NCI-H526 (cell line): ENCODE results near the gene CCT7.
A peak's percentile ranks its signal among the peaks of the same experiment; 100 is the strongest.

Experiments
- DNase-seq, 2 experiments: peaks; one replicate each; lab custom pipeline; 2025; lab: John Stamatoyannopoulos, UW

Gene CCT7

GRCh38 chr2:73268830-73269685, 35.0 kb downstream of the CCT7 start:
- peak; percentile 68 to 92 for DNase-seq

DNA sequence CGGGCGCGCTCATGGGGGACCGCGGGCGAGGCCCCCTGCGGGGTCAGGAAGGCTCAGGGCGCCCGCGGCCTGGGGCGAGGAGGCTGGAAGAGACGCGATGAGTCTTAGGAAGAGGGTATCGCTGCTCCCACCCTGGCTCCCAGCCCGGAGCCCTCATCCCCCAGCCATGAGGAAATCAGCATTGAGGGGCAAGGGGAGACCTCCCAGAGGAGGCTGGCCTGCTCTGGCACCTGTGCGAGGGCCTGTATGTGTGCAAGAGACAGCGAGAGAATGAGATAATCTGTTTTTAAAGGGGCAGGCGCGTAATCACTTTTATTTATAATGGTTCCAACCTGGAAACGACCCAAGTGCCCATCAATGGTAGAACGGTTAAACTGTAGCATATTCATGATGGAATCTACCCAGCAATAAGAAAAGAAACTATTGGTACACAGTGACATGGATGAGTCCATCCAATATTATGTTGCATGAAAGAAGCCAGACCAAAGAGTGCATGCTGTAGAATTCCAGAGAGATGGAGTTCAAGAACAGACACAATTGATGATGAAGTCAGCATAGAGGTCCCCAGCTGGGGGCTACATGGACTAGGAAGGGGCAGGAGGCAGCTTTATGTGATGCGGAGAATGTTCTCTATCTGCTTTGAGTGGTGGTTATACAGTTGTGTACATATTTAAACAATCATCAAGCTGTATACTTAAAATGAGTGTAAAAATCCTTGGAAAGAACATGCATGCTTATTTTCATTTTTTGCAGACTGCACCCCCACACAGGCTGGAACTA, 35.8 kb downstream of the CCT7 start:
- no peak for DNase-seq

- DNase-seq, result no peak
Observed at GRCh38 chr2:73272270-73272669, 38.2 kb downstream of the CCT7 start.

- no peak for DNase-seq
Observed at GRCh38 chr2:73279852-73280251, 45.7 kb downstream of the CCT7 start.

DNA sequence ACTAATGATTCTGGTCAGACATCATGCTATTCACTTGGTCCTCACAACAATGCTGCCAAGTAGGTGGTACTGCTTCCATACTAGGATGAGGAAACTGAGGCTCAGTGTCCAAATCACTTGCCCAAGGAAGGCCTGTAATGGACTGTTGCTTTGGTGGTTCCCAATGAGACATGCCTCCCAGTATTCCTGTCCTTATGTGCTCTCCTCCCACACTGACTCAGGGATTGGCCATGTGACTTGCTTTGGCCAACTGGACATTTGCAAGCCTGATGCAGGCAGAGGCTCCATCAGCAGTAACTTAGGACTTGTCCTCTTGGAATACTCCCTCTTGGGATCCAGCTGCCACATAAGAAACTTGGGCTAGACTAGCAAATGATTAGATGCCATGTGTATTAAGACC, 47.1 kb downstream of the CCT7 start:
- DNase-seq, result no peak

- no peak for DNase-seq
Observed at GRCh38 chr2:73282924-73283544, 48.9 kb downstream of the CCT7 start.

DNA sequence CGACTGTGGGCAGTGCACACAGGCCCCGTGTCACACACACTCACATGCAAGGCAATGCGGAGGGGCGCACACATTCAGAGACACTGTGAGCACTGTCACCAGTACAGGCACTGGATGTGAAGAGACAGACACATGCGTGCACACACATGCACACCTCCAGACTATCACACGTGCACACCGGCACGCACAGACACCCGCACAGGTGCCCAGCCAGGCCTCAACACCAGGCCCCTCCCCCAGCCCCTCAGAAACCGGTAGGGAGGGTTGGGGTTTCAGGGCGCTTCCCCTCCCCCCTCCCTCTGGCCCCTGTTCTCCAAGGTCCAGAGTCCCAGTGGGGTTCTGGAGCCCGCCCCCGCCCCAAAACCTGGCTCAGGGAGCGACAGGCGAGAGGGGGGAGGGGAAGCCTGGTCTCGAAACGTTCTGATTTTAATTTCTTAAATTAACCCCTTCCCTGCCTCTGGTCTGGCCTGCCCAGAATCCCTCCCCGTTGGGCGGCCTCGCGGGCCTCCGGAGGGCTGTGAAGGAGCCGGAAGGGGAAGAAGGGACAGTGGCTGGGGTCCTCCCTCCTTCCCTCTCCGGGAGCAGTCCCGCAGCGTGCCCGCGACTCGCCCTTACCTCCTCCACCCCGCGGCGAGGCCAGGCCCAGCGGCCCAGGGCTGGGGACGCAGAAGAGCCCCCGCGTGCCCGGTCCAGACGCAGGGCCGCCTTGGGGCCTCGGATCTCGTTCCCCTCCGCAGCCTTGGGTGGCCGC, 49.6 kb downstream of the CCT7 start:
- DNase-seq, result peak; percentile 38 to 72

DNA sequence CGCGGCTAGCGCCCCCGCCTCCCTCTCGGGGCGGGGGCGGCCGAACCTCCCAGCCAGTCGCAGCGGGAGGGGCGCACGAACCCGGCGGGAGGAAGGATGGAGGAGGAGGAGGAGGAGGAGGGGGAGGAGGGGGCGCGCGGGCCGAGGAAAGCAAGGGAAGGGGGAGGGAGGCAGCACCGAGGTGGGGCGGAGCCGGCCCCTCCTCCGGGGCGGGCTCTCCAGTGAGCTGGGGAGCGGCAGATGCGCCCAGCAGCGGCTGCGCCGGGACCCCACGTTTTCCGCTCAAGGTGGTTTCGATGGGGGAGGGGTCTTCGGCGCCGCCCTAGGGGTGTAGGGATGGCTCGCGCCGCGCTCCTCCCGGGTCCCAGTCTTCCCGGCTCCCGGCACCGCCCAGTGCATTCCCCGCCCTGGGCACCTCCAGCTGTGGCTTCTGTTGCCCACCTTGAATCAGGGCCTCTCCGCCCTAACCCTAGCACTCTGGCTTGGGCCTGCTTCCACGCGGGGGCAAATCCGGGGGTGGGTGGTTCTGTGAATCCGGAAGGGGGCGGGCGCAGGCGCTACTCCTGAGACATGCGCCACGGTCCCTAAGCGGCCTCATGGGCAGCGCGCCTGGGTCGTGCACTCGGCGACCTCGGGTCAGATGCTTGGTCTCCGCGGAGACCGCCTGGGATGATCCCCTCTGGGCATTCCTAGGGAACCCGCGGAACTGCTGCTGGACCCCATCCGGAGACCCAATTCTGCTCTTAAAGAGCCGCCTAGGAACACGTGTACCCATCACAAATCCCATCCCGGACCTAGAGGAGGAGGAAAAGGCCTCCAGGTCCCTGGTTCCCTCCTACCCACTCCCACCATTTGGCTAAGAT, 50.4 kb downstream of the CCT7 start, which contains the start of gene FBXO41:
TSS of gene FBXO41 (minus strand) at position 183 of the 863 bp plus-strand sequence. CDS start 14,848 bp downstream, outside the sequence.
- peak; percentile 39 to 78 for DNase-seq

GRCh38 chr2:73285159-73285739, 51.1 kb downstream of the CCT7 start:
- no peak for DNase-seq

DNA sequence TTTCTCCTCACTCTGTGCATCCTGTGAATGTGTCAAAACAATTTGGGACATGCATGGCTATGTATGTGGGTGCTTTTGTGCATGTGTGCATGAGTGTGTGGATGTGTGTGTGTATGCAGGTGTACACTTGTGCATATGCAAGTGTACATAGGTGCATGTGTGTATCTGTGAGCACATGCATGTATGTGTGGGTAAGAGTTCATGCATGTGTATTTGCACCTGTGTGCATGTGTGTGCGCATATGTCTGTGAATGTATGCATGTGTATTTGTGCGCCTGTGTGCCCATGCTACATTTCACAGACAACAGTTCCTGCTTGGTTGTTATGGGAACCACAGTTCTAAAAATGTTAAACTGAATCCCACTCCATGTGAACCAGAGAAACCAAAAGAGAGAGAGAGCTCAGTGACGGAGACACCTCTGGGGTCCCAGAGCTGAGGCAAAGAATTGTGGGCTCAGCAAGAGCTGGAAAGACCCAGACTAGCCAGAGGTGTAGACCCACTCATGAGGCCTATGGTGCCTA, 52.1 kb downstream of the CCT7 start:
- DNase-seq, result no peak

GRCh38 chr2:73289304-73289703, 55.2 kb downstream of the CCT7 start:
- peak in 1 of 2 experiments; percentile 3 for DNase-seq

DNA sequence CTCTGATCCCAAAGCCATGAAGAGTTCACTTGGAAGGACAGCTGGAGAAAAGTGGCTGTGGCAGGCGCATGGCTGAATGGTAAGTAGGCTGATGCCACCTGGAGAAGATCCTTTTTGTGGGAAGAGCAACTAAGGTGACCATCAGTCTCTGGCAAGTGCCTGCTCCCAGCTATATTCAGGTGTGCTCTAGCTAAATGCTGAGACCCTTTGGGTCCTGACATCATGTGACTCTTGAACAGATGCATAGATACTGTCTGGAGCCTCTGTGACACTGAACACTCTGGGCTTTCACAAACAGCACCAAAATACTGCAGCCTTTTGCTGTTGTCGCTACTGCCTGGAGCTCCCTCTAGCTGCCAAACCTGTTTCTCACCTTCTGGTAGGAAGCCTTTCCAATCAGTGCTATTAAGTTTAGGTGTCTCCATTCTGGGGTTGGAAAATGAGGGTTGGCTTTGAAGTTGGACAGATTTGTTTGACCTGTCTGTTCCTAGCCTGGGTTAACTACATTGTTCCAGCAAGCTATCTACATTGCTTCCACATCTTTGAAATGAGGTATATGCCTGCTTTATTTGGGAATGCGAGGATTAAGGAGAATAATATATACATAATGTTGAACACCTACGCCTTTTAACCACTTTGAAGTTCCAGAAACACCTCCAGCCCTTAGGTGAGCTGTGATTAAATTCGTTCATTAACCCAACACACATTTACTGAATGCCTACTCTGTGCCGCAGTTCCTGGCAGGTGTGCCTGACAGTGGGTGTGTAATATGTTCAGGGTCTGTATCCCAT, 56.1 kb downstream of the CCT7 start:
- peak; percentile 36 to 84 for DNase-seq

- peak in 1 of 2 experiments; percentile 48 for DNase-seq
Observed at GRCh38 chr2:73291093-73291460, 57.0 kb downstream of the CCT7 start.

DNA sequence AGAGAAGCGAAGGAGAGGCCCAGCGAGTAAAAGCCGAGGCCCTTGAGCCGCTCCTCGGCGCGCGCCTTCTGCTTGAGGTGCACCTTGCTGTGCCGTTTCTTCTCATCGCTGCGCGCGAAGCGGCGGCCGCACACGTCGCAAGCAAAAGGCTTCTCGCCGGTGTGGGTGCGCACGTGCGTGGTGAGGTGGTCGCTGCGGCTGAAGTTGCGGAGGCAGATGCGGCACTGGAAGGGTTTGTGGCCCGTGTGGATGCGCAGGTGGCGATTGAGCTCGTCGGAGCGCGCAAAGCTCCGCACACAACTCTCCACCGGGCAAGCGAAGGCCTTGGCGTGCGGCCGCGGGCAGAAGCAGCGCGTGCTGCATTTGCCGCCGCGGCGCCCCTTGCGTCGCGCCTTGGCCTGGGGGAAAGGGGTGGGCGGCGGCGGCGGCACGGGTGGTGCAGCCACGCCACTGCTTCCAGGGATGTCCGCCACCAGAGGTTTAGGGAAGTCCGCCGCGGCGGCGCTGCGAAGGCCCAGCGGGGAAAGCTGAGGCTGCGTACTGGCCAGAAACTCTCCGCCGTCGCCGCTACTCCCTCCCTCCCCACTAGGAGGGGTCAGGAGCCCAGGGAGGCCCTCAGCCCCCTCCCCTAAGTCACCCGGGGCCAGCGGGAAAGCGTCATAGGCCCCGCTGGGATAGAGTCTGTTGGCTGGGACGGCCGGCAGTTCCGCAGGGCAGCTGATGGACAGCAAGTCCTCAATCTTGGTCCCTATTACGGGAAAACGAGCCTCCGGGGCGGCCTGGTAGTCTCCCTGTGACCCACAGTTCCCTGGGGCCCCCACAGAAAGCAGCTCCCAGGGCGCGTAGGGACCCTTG, 57.6 kb downstream of the CCT7 start:
- DNase-seq, result peak in 1 of 2 experiments; percentile 68

GRCh38 chr2:73292316-73292905, 58.3 kb downstream of the CCT7 start:
- DNase-seq, result peak in 1 of 2 experiments; percentile 23

DNA sequence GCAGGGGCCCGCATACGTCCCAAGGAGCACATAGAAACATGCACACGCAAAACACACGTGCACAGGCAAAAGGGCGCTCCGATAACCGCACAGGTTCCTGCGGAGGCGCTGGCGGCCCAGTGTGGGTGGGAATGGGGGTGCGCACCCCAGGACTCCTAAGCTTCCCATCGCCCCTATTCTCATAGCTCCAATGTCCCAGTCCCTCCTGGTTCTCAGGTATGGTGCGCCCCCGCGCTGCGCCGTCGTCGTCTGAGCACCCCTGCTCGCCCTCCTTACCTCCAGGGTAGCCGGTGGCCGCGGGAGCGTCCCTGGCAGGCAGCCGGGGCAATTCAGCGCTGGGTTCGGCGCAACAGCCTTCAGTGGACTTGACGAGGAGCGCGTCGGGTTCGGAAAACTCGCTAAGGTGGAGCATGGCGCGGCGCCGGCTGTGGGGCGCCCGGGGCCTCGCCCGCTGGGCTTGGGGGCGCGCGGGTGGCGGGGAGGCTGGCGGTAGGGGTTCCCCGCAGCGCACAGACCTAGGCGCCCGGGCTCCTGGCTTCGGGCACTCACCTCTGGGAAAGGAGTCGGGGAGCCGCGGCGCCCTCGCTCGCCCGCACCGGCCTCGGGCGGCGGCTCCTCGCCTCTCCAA, 58.9 kb downstream of the CCT7 start:
- DNase-seq, result peak in 1 of 2 experiments; percentile 57

GRCh38 chr2:73293534-73294171, 59.5 kb downstream of the CCT7 start, which contains the start of gene EGR4:
Gene EGR4 (minus strand): TSS chr2:73293548. CDS start chr2:73293317, 231 bp downstream.
- DNase-seq, result peak; percentile 50 to 89
